A673 (cell line): ENCODE measurements around the gene STOX1.
"Not testable (repeated sequence)": the region's sequence is repeated elsewhere in the genome, so short reads cannot be mapped to it uniquely, and the experiment has no call there.

Experiments used
- CTCF ChIP-seq: fragments of 300-800, 200-600 bp; sonication (generic); conservative IDR thresholded peaks from 2 replicates; pipeline ENCODE4 v1.5.1; 2017; ENCODE audit warnings: low read depth, mild to moderate bottlenecking, antibody characterized with exemption, low read length, moderate library complexity, mixed read lengths
- EZH2 ChIP-seq: fragments of 200-600 bp; sonication (generic); IDR thresholded peaks from 2 replicates; pipeline ENCODE4 v1.6.1; 2017; ENCODE audit warnings: borderline replicate concordance, low read depth, mild to moderate bottlenecking, mixed read lengths, antibody characterized with exemption, low read length; ENCODE audit not compliant: poor library complexity, severe bottlenecking

GRCh38 chr10:68940917-68941316 is 113.6 kb downstream of the STOX1 start:
- not testable (repeated sequence) for TF ChIP-seq CTCF, EZH2
